Prostate gland (tissue), 2 donors: ENCODE measurements around the gene DHX16. TPM values are rescaled to one million over a fixed set of nuclear protein-coding genes. Genes with fewer than 3 reads are reported as not detected.

Source experiments
- DNase-seq: peaks from one replicate; pipeline ENCODE4 v3.0.0-alpha.2; 2019; ENCODE audit warnings: low spot score
- H3K27ac ChIP-seq, 2 donors: fragments of 200-600 bp; sonication (generic); 2 replicates each; pipeline ENCODE4 v1.5.1; 2017 to 2019
- H3K27me3 ChIP-seq: fragments of 200-600 bp; sonication (generic); replicated peaks from 2 replicates; pipeline ENCODE4 v1.5.1; 2019; ENCODE audit not compliant: insufficient read depth
- H3K36me3 ChIP-seq, 2 donors: fragments of 200-600 bp; sonication (generic); 1 replicate in 1 of 2; 2 replicates in 1 of 2; pipeline versions ENCODE4 v1.5.1 to v1.8.1; 2017 to 2019
- H3K4me1 ChIP-seq: fragments of 200-600 bp; sonication (generic); replicated peaks from 2 replicates; pipeline ENCODE4 v1.5.1; 2019
- H3K4me3 ChIP-seq, 2 donors: fragments of 200-600 bp; sonication (generic); 2 replicates each; pipeline ENCODE4 v1.5.1; 2017 to 2019
- H3K9me3 ChIP-seq: fragments of 200-600 bp; sonication (generic); 2 replicates; pipeline ENCODE4 v1.5.1; 2017
- POLR2A ChIP-seq: fragments of 450-650 bp; IDR thresholded peaks from one replicate; pipeline ENCODE4 v1.6.1; 2016; ENCODE audit warnings: antibody characterized with exemption, mild to moderate bottlenecking
- POLR2AphosphoS5 ChIP-seq: sonication (generic); formaldehyde crosslinking; IDR thresholded peaks from one replicate; pipeline ENCODE4 v1.6.1; 2017; ENCODE audit warnings: antibody characterized with exemption
- WGBS: methylation state at CpG from one replicate; pipeline ENCODE4 v1.1.5; 2018; 5-methylcytosine and 5-hydroxymethylcytosine counted together
- intact Hi-C: fragments of 100-400 bp; cut with DNase I; formaldehyde crosslinking; loops from one replicate; pipeline ENCODE4 v1.14.2; 2022
- total RNA-seq, 2 donors: library from RNA; depleted of rRNA; stranded (reverse); fragments of >200 nt; gene quantifications; one replicate each; pipeline ENCODE4 v1.1.0, GENCODE V29; 2016
- TF ChIP-seq, protein P1 (sequence below), 4 experiments: fragments of 200-600 bp in 2 of 4; fragments of 450-650 bp in 2 of 4; sonication (generic) in 2 of 4; IDR thresholded peaks; 1 replicate in 3 of 4; 2 replicates in 1 of 4; pipeline ENCODE4 v1.5.1; 2016 to 2019; ENCODE audit warnings: antibody characterized with exemption in 4 of 4, mild to moderate bottlenecking in 2 of 4, moderate library complexity in 2 of 4

DHX16 gene
- total RNA-seq, 2 donors from 2014 or later = 26.4 to 41.0 TPM

DNA sequence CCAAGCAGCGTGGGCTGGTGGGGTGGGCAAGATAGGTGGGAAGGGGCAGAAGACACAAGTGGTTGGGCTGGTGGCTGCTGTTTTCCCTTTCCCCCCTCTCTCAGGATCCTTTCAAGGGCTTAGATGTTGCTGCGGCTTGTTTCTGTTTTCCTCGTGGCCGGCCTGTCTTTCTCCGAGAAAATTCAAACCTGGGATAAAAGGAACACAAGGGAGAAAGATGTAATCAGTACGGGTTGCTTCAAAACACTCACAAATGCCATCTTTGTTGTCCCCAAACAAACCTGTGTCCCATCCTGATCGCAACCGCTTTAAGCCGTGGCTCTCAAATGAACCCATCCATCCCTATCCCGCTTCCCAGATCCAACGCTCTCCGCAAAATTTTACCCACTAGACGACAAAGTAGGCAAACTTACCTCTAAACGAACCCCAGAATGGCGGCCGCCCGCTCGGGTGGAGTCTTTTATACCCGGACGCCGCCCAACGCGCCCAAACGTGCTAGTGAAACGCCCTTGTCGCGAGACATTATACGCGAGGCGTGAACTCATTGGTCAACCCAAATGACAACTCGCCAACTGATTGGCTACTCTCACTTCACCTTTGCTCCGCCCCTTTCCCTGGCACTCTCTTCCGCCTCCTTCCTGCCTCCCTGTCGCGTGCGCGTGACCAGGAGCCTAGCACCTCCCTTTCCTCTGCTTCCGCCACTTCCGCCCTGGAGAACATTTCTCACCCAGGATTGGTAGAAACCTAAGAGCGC is 55.8 kb downstream of the DHX16 start, which contains the start of gene PPP1R10:
Gene PPP1R10 (minus strand): TSS at position 433 of the 754 bp plus-strand sequence. CDS start 7,299 bp downstream, outside the sequence.
- peak; percentile 99 for DNase-seq
- Histone ChIP-seq H3K36me3 (peaks cover 8 to 12% of the 10 kb centered on the region in 2 donors), H3K27ac (peak within 1 kb of the TSS; percentile 95 to 99), H3K9me3 (no peaks in the 10 kb centered on the region), H3K4me1 (peaks cover 5% of the 10 kb centered on the region), H3K27me3 (no peaks in the 10 kb centered on the region), H3K4me3 (peak within 1 kb of the TSS; percentile 54 to 89)
- peak; percentile 96 for TF ChIP-seq POLR2AphosphoS5
- TF ChIP-seq, protein P1, sequence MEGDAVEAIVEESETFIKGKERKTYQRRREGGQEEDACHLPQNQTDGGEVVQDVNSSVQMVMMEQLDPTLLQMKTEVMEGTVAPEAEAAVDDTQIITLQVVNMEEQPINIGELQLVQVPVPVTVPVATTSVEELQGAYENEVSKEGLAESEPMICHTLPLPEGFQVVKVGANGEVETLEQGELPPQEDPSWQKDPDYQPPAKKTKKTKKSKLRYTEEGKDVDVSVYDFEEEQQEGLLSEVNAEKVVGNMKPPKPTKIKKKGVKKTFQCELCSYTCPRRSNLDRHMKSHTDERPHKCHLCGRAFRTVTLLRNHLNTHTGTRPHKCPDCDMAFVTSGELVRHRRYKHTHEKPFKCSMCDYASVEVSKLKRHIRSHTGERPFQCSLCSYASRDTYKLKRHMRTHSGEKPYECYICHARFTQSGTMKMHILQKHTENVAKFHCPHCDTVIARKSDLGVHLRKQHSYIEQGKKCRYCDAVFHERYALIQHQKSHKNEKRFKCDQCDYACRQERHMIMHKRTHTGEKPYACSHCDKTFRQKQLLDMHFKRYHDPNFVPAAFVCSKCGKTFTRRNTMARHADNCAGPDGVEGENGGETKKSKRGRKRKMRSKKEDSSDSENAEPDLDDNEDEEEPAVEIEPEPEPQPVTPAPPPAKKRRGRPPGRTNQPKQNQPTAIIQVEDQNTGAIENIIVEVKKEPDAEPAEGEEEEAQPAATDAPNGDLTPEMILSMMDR (IDR thresholded peaks at IDR 0.05) = no peak
- TF ChIP-seq POLR2A = peak; percentile 97
- intact Hi-C loops = loop anchor here (2.0 to 5.0 kb wide), 2 partner anchors 70 to 104 kb away; partner anchors contain the start of genes PPP1R18 and TUBB
- WGBS = under 1% methylated on average over 40 of the region's 40 CpGs

- DNase-seq = no peak
- 0% methylated on average over 10 of the region's 10 CpGs for WGBS
- Histone ChIP-seq H3K27ac (peak overlapping the region; percentile 95 to 99), H3K4me1 (peaks cover 5% of the 10 kb centered on the region), H3K27me3 (no peaks in the 10 kb centered on the region), H3K9me3 (no peaks in the 10 kb centered on the region), H3K4me3 (peak overlapping the region; percentile 54 to 89), H3K36me3 (peaks cover 8 to 12% of the 10 kb centered on the region in 2 donors)
- intact Hi-C loops = loop anchor here (2.0 to 5.0 kb wide), 2 partner anchors 71 to 105 kb away; partner anchors contain the start of genes PPP1R18 and TUBB
- TF ChIP-seq POLR2AphosphoS5 (peak; percentile 64), POLR2A (no peak)
These were observed 56.6 kb downstream of the DHX16 start for GRCh38 chr6:30615958-30616810.

DNA sequence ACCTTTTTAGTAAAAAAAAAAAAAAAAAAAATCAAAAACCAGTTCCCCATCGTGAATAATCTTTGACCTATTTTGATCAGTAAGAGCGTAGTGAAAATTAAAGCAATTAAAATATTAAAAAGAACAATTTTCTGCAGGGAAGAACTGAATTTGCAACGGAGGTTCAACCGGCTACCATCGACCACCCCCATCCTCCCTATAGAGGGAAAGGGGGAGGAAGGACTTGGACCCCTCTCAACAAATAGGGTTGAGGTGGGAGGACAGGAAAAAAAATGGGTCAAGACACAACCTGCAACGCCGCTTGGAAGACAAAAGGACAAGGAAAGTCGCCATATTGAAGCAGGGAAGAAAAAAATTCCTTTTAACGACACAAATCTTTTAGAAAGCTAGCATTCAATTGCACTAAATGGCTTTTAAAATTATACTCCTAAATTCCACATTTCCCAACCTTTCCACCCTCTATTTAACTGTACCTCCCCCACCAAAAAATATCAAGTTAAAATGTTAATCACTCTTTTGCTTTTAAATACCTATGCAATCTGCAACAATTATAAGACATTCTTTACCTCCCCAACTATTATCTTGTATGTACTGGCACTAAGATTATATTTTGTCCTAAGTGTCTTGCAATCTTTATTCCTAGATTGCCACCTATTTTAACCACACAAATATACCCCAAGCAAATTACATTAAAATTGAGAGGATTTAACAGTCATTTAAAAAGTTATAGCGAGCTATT is 57.4 kb downstream of the DHX16 start:
- intact Hi-C loops = loop anchor here (5.0 kb wide), 1 partner anchor 72 kb away; the partner anchor contains the start of gene PPP1R18
- peaks cover 8 to 12% of the 10 kb centered on the region in 2 donors for H3K36me3 ChIP-seq
- TF ChIP-seq, protein P1 (IDR thresholded peaks at IDR 0.05) = no peak
- TF ChIP-seq POLR2AphosphoS5 (no peak), POLR2A (no peak)
- H3K9me3 ChIP-seq = no peaks in the 10 kb centered on the region
- peak overlapping the region; percentile 54 to 89 for H3K4me3 ChIP-seq
- 0% methylated on average over 10 of the region's 10 CpGs for WGBS
- H3K27me3 ChIP-seq = no peaks in the 10 kb centered on the region
- DNase-seq = peak; percentile 50
- peaks cover 5% of the 10 kb centered on the region for H3K4me1 ChIP-seq
- peak overlapping the region; percentile 95 to 99 for H3K27ac ChIP-seq

DNA sequence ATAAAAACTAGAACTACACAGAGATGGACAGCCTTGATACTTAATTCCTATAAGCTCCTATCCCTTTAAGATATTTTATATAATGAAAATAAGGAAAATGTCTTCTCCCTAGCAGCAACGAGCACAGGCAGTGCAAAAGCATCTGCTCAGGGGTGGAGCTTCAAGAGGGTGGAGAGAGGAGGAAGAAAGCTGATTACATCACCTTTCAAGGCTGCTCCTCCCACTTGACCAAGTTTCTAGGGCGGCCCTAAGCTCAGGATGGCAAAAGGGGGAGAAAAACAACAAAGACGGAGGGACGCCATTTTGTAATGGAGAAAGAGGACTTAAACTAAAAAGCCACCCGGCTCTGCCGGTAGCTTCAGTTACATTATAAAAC is 58.0 kb downstream of the DHX16 start:
- peak overlapping the region; percentile 54 to 89 for H3K4me3 ChIP-seq
- H3K27ac ChIP-seq = peak overlapping the region; percentile 95 to 99
- WGBS = 0% methylated on average over 6 of the region's 6 CpGs
- H3K9me3 ChIP-seq = no peaks in the 10 kb centered on the region
- intact Hi-C loops = loop anchor here (5.0 kb wide), 1 partner anchor 72 kb away; the partner anchor contains the start of gene PPP1R18
- peak; percentile 93 for DNase-seq
- H3K27me3 ChIP-seq = no peaks in the 10 kb centered on the region
- H3K4me1 ChIP-seq = peaks cover 5% of the 10 kb centered on the region
- peak; percentile 100 for TF ChIP-seq POLR2AphosphoS5
- peak; percentile 98 for TF ChIP-seq POLR2A
- TF ChIP-seq, protein P1 (IDR thresholded peaks at IDR 0.05) = no peak
- H3K36me3 ChIP-seq = peaks cover 8 to 12% of the 10 kb centered on the region in 2 donors
